SK-MEL-5 (cell line): Measurements from ENCODE around the gene ACMSD. TPM values are rescaled to one million over a fixed set of nuclear protein-coding genes. Genes with fewer than 3 reads are reported as not detected.
"Not testable (repeated sequence)": the region's sequence is repeated elsewhere in the genome, so short reads cannot be mapped to it uniquely, and the experiment has no call there.

ENCODE experiments used
- DNase-seq: peaks from one replicate; pipeline ENCODE4 v3.0.0-alpha.2; 2016; ENCODE audit warnings: low read depth, low spot score
- in situ Hi-C: cut with HindIII; loops from 2 replicates; pipeline ENCODE4 v1.10.0; 2016; ENCODE audit warnings: low sequenced_read_pairs, high pct_unique_total_duplicates, low pct_unique_long_range_greater_than_20kb
- total RNA-seq: library from RNA; depleted of rRNA; stranded (reverse); fragments of >200 nt; shearing (Covaris generic); gene quantifications from 2 replicates; pipeline ENCODE4 v1.2.3, GENCODE V29; 2014

ACMSD gene
- total RNA-seq, 1 experiment from 2014 or later = not detected

GRCh38 chr2:134842930-134843490, 4.6 kb downstream of the ACMSD start:
- no peak for DNase-seq
- in situ Hi-C loops = no loop called here

GRCh38 chr2:134843968-134844367, 5.6 kb downstream of the ACMSD start:
- DNase-seq = no peak
- in situ Hi-C loops = no loop called here

GRCh38 chr2:134845028-134845427, 6.6 kb downstream of the ACMSD start:
- in situ Hi-C loops = no loop called here
- DNase-seq = no peak

GRCh38 chr2:134845719-134846118, 7.3 kb downstream of the ACMSD start:
- in situ Hi-C loops = no loop called here
- no peak for DNase-seq

DNA sequence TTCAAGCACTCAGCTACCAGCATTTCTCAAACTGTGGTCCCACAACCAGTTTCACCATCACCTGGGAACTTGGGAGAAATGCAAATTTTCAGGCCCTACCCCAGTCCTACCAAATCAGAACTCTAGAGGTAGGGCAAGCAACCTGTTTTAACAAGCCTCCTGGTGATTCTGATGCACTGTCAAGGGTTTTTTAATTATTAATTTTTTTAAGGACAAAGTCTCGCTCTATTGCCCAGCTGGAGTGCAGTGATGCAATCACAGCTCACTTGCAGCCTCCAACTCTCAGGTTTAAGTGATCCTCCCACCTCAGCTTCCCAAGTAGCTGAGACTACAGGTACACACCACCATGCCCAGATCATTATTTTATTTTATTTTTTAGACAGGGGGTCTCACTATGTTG, 7.8 kb downstream of the ACMSD start:
- in situ Hi-C loops = no loop called here

GRCh38 chr2:134847582-134847981, 9.2 kb downstream of the ACMSD start:
- DNase-seq = not testable (repeated sequence)

More for the DNA sequence above, 7.8 kb downstream of the ACMSD start:
- no peak for DNase-seq

GRCh38 chr2:134852518-134852917, 14.1 kb downstream of the ACMSD start:
- no peak for DNase-seq
- in situ Hi-C loops = no loop called here

More at GRCh38 chr2:134847582-134847981, 9.2 kb downstream of the ACMSD start:
- in situ Hi-C loops = not testable (repeated sequence)

DNA sequence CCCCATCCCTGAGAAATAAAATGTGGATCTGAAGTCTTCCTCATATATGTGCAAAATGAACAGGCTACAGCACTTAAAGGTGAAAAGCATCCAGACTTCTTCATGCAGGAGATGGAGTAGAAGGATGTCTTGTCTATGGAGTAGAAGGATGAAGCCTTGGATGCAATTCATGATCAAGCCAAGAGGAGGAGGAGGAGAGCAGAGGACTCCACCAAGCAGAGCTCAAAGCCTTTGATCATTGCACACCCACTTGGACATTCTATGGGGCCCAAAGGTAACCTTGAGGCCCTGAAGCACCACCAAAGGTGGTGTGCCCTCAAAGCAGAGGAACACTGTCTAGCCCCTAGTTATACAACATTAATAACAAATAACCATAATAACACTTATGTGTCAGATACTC, 17.3 kb downstream of the ACMSD start:
- in situ Hi-C loops = no loop called here
- no peak for DNase-seq

DNA sequence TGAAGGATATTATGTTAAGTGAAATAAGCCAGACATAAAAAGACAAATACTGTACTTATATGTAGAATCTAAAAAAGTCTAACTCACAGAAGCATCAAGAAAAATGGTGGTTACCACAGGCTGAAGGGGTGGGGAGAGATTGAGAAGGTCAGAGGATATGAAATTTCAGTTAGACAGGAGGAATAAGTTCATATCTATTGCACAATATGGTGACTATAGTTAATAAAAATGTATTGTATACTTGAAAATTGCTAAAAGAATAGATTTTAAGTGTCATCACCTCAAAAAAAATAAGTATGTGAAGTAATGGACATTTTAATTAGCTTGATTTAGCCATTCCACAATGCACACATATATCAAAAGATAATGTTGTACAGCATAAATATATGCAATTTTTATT, 19.8 kb downstream of the ACMSD start:
- in situ Hi-C loops = no loop called here

GRCh38 chr2:134861173-134861572, 22.8 kb downstream of the ACMSD start:
- in situ Hi-C loops = no loop called here
- no peak for DNase-seq

More for the DNA sequence above, 19.8 kb downstream of the ACMSD start:
- no peak for DNase-seq

DNA sequence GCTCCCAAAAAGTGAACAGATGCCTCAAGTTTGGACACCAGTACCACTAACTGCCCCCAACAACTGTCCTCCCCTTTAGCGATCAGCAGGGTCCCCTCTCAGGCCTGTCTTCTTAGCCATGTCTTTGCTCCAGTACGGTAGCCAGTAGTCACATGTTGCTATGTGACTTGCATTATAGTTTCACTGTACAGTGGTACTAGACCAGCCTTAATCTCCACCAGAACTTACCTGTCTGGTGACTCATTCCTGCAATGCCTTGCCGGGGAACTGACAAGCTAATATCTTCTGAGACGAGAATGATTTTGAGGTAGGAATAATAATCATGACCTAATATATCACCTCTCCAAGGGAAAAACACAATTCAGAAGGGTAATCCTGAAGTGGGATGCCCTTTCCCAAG, 23.7 kb downstream of the ACMSD start:
- no peak for DNase-seq
- in situ Hi-C loops = no loop called here

- in situ Hi-C loops = no loop called here
- DNase-seq = no peak
Measured at GRCh38 chr2:134862674-134863073, 24.3 kb downstream of the ACMSD start.

GRCh38 chr2:134863446-134863845, 25.0 kb downstream of the ACMSD start:
- in situ Hi-C loops = no loop called here
- DNase-seq = no peak

DNA sequence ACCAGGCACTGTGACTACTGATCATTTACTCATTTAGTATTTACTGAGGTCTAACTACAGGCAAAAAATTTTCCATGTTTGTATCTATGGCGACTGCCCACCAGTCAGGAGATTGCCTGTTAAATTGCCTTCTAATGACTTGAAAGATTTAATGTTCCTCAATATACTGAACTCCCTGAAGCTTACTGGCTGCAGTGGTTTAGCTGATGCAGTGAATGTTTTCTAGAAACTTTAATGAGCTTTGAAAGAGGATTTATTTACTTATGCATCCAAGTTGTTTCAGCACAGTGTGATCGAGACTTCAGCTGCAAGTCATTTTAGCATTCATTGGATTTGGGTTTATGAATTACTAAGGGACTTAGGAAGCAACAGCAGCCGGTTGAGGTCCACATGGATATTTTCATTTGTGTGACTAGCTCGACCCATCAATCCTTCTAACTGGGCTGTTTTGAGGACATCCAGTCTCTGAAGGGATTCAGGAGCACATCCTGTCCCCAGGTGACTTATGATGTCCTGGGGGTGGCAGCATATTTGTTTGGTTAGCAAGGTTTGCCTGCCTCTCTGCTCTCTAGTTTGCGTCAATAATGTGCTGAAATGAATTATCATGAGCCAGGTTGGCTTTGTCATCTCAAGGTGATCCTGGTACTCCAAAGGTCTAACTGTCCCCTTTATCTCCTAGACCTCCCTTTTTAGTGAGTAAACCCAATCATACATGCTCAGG, 26.8 kb downstream of the ACMSD start:
- no peak for DNase-seq
- in situ Hi-C loops = no loop called here

GRCh38 chr2:134866498-134867099, 28.2 kb downstream of the ACMSD start:
- in situ Hi-C loops = no loop called here
- DNase-seq = no peak

GRCh38 chr2:134869946-134870736, 31.7 kb downstream of the ACMSD start:
- no peak for DNase-seq
- in situ Hi-C loops = no loop called here

- DNase-seq = no peak
- in situ Hi-C loops = no loop called here
Measured at GRCh38 chr2:134873152-134873551, 34.7 kb downstream of the ACMSD start.

DNA sequence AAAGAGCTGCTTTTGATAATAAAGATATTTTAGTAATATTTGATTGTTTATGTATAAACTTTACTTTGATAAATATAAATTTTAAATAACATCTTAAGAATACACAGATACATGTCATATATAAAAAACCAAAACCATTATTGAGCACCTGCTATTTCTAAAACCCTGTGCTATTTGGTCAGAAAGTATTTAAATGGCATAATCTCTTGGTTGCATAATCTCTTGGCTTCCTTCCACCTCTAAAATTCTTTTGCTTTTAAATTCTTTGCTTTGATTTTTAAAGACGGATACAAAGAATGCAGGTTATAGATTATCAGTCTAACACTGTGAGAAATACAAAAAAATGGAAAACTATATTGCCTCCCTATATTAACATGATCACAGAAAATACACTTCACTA, 36.9 kb downstream of the ACMSD start:
- DNase-seq = no peak
- in situ Hi-C loops = no loop called here
